Measurements from ENCODE around the gene IRF2BP2.
"Not testable (repeated sequence)": the region's sequence is repeated elsewhere in the genome, so short reads cannot be mapped to it uniquely, and the experiment has no call there.

Gene IRF2BP2

DNA sequence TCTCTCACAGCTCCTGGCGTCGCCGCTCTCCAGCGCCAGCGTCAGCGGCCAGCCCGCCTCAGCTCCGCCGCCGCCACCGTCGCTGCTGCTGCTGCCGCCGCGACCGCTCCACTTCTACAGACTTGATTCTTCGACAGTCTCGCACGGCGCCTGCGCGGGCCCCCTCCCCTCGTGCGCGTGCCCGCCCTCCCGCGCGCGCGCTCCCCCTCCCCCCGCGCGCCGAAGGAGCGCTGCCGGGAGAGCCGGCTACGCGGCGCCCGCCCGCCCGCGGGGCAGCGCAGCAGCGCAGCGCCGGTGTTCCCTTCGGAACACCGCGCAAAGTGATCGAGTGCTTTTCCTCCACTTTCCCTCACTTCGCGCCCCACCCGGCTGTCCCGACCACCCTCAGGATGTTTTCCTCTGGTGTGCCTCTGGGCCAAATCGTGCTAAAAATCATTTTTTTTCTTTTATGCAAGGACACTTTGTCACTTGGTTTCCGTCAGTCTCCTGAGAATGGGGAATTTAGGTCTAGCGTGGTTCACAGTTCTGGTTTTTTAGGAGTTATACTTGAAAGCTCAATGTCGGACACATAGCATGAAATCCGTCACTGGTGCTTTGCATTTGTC, at the start of gene IRF2BP2:
Gene IRF2BP2 (minus strand): TSS at position 118 of the 605 bp plus-strand sequence. CDS start 684 bp downstream, outside the sequence.
- DNase-seq = peak; percentile 75 to 95

DNA sequence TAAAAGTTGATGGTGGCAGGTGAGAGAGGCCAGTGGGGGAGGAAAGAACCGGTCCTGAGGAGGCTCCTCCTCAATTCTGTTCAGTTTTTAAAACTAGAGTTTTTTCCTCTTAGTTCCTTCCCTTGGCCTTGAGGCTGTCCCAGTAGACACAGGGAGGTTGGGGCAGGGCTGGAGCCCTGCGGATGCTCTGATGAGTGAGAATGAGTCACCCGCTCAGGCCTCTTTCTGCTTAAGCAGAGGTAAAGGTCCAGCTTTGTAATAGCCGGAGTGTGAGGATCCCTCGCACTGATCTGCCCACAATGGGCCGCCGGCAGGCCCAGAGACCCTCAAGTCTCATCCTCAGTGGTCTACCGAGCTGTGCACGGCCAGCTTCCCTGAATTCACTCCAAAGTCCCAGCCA, 49.6 kb upstream of the IRF2BP2 start:
- no peak for DNase-seq

DNA sequence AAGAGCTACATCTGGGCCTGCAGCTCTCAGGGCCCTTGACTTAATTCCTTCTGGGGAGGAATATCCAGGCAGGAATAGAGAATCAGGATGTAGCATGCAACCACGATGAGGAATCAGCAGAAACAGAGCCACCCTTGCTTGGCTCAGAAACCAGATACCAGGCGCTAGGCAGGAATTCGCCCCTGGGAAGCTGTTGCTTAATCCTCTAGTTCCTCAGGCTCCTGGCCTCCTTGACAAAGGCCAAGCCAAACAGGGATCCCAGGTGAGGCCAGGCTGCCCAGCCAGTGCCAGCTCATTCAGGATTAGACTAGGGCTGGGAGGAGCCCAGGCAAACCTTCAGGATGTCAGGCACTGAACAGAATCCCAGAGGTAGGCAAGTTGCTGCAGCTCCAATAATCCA, 48.2 kb upstream of the IRF2BP2 start:
- DNase-seq = no peak

DNA sequence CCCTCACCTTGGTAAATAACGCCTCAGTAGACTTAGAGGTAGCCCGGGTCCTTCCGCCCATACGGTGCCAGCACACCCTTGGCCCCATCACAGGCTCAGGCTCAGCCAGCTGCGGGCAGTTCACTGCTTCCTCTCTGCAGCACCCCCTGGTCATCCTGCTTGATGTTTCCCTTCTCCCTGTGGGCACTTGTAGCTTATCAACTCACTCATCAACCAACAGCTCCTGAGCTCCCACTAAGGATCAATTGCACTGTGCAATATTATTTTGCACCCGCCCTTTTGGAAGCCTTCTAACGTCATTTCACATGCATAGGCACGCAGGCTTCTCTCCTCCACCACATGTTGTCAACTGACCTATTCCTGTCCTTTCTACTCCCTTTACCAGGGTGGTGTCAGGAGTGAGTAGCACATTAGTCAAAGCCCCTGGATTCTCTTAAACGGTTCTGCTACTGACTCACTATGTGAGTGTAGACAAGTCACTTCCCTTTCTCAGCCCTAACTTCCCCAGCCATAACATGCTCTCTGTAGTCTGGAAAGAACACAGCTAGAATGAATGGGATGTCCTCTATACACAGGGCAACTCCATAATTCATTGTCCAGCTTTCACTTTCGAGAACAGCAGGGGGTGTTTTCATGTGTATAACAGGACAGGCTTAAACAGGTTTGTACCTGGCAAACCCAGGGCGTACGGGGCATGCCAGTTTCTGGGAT, 47.1 kb upstream of the IRF2BP2 start:
- no peak for DNase-seq

DNA sequence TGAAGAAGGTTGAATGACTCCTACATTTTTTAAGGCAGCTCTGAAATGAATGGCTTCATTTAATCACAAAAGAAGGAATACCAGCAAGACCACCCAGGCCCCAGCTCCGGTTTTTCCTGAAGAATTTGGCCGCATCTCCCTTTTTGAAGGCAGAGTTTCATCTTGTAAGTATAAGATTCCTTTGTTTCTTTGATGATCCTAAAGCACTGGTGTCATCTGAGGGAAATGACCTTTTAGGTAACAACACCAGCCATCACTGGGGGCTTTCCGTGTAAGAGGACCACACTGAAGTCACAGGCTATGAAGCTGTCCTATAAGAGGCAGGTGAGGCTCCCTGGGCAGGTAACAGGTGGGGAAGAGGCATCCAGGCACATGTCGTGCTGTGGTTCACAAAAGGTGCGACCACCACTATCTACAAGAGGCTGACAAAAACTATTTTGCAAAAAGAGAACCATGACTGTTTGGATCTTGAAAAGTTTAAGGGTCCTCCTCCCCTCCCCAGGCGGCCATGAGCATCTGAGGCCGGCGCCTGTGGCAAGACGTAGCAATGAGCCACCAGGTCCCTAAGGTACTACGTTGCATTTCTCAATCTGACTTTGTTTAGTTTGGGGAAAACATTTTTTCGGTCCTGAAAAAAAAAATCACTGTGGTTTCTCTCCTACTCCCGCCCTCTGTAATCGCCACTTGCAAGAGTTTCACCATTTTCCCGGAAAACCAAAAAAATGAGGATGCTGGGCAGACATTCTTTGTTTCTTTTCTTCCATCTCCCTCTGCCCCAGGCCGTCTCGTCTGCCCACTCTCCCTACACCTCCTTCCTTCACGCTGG, 46.3 kb upstream of the IRF2BP2 start:
- no peak for DNase-seq

DNA sequence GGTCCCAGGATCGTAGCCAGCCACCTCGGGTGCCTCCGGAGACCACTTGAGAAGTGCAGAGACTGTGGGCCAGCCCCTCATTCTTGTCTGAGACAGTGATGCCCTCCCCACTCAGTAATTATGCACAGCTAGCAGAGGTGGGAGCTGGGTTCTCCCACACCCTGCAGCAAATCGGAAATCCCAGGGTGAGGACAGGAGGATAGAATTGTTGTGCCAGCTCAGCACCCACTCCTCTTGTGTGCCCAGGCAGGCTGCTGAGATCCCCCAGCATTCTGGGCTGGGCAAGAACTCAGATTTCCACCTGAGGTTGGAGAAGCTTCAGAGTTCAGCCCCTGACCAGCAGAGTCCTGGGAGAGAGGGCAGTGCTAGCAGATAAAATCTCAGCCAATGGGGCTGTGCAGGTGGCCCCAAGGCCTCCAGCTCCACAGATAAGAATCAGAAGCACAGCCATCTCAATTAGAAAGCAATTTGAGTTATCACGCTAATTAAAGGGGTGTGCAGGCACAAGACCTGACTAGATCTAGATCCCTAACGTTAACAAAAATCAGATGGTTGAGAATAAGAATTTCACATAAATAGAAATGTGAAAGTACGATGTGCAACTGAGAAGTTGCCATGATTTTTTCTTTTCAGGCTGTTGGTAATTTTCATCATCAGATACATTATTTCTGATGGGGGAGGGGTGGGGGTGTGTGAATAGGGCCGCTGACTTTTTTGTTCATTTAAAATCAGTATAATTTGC, 45.5 kb upstream of the IRF2BP2 start:
- no peak for DNase-seq

DNA sequence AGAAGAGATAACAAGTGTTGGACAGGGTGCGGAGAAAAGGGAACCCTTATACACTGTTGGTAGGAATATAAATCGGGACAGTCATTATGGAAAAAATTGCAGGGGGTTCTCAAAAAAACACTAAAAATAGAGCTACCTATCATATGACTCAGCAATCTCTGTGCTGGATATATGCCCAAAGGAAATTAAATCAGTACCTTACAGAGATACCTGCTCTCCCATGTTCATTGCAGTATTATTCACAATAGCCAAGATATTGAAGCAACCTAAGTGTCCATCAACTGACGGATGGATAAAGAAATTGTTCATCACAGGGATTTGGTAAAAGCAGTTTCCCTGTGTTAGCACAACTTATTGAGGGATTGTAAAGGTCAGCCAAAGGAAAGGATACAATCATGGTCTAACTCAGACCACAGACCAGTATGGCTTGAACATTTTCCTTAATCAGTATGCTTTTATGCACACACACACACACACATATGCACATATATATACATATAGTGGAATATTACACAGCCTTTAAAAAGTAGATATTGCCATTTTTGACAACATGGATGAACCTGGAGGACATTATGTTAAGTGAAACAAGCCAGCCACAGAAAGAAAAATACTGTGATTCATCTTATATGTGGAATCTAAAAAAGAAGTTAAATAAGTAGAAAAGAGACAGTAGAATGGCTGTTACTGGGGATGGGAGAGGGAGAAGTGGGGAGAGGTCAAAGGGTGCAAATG, 44.2 kb upstream of the IRF2BP2 start:
- DNase-seq = no peak

DNA sequence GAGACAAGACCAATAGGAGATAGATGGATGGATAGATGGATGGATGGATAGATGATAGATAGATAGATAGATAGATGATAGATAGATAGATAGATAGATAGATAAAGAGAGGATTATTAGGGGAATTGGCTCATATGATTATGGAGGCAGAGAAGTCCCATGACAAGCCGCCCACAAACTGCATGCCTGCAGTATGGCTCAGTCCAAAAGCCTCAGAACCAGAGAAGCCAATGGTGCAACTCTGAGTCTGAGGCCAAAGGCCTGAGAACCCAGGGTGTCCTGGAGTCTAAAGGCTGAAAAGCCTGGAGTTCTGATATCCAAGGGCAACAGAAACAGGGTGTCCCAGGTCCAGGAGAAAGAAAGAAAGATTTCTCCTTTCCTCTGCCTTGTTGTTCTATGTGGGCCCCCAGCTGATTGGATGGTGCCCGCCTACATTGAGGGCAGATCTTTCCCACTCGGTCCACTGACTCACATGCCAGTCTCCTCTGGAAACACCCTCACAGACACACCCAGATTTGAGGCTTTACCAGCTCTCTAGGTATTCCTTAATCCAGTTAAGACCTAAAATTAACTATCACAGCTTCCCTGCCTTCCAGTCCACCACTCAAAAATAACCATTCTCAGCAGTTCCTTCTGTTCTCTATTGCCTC, 39.6 kb upstream of the IRF2BP2 start:
- DNase-seq = no peak

DNA sequence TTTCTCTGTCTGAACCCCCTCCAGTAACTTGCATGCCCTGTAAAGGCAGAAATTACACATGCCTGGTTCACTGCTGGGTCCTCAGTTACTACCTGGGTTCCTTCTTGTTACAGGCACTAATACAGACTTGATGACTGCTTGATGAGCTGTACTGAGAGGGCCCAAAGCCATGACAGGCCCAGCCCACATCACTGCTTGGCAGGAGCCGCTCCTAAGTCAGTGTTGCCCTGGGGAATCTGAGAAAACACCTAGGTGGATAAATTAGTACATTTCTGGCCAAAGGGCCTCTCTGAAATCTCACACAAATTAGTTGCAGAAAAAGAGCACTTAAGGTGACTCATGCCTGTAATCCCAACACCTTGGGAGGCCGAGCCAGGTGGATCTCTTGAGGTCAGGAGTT, 37.8 kb upstream of the IRF2BP2 start:
- DNase-seq = no peak

DNA sequence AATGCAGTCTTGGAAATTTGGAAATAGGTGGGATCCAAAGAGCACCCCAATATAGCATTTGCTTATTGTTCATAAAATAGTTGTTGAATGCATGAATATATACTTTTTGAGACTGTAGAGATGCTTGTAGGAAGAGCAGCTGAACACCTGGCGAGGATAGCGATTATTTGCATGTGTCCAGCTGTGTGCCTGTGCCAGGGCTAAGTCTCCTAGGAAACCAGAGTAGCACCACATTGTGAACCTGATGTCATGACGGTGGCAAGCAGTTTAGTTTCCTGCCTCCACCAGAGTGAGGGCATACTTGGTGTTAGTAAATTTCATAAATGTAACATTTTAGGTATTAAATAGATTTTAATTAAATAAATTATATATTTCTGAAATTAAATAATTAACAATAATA, 37.3 kb upstream of the IRF2BP2 start:
- DNase-seq = no peak

DNA sequence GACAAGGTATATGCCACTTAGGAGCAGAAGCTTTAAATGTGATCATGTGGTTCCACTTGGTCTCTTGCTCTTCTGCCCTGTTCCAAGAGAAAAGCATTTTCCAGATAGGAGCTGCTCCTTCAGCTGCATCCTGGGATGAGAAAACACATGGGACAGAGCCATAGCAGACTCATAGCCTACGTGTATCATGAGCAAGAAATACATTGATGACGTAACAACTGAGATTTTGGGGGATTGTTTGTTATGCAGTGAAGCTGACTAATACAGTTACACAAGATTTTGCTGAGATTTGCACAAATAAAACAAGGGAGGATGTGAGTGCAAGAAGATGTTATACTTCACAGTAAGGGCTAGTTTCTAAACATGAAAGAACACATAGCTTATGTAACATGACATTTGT, 36.0 kb upstream of the IRF2BP2 start:
- no peak for DNase-seq

DNA sequence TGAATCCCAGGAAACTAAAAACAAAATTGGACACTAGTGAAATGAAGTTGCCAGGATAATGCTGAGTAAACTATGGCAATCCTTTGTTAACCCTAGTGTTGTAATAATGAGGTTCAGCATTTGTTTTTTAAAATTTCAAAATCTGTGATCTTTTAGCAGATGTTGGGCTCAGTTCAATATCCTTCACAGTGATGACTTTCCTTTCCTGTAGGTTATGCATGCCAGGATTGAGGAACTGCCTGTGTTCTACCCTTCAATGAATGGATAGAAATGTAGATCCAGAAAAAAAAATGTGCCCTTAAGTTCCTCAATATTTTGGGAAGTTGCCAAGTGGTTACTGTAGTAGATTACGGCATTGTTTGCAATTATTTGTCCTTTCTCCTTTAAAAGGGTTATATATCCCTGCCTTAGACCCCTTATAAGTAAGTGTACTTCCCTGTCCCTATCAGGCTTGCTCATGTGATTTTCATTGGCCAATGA, 35.5 kb upstream of the IRF2BP2 start:
- no peak for DNase-seq

DNA sequence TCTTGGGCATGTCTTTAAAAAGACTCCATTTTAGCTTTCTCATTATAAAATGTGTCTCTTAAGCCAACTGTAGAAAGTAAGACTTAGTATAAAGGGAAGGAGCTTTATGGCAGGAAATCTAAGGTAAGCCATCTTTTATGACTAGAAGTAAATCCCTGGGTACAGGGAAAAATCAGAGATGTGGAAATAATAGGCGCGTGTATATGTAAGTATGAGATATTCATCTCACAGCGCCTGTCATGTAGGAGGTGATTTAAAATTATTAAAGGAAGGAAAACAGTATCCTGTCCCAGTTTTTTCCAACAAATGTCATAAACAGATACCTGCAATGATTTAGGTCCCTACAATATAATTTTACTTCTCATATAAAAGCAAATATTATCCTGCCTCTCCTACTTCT, 35.0 kb upstream of the IRF2BP2 start:
- no peak for DNase-seq

DNA sequence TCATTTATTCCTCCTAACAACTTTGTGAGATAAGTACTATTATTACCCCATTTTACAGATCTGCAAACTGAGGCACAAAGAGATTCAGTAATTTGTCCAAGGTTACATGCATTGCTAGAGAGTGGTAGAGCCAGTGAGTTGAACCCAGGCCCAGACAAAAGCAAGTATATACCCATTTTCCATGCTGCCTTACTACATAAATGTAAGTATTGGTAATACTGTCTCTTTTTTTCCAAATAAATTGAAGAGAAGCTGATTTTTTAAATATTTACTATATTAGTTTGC, 33.8 kb upstream of the IRF2BP2 start:
- DNase-seq = no peak

DNA sequence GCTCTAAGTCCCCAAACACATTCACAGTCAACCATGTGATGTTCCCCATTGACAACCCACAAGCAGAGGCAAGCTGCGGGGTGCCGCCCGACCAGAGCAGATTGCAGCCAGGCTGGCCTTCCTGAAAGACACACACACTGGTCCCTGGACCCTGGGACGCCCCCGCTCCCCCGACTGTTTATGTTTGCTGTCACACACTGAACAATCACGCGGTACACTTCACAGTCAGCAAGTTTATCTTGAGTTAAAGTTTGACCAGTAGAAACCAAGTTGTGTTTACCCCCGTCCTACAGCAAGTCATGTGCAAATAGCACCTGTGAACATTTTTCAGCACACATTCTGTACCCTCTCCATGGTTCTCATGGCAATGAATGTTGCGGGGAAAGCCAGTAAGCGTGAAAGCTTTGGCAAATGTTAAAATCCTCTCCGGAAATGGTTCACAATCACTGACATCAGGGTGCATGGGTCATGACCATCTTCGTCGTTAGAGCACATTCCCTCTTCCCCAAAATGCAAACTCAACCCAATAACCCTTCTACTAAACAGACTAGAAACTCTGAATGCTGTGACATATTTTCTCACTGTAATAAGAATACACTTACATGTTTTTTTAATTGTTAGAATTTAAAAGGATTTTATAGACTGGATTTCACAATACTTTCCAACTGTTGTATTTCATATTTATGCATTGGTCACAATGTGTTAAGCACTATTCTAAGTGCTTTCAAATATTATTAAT, 33.3 kb upstream of the IRF2BP2 start:
- DNase-seq = no peak

DNA sequence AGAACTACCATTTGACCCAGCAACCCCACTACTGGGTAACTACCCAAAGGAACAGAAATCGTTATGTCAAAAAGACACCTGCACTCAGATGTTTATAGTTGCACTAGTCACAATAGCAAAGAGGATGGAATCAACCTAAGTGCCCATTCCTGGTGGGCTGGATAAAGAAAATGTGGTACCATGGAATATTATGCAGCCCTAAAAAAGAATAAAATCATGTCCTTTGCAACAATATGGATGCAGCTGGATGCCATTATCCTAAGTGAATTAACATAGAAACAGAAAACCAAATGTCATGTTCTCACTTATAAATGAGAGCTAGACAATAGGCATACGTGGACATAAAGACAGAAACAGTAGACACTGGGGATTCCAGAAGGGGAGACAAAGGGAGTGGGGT, 32.5 kb upstream of the IRF2BP2 start:
- DNase-seq = no peak

DNA sequence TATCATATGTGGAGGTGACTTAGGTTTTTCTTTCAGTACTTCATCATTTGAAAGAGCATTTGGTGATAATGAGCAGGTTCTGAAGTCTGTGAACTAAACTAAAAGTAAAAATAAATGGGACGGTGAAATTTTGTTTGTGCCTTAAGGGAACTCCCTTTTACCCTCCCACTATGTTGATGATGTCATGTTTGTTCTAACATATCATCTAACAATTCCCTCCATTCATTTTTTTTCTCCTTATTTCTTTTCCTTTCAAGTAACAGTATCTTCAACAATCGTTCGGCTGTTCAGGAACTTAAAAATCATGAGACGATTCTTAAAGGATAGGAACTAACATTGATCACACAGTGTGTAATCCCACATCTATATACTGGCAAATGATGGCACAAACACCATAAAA, 30.0 kb upstream of the IRF2BP2 start:
- no peak for DNase-seq

DNA sequence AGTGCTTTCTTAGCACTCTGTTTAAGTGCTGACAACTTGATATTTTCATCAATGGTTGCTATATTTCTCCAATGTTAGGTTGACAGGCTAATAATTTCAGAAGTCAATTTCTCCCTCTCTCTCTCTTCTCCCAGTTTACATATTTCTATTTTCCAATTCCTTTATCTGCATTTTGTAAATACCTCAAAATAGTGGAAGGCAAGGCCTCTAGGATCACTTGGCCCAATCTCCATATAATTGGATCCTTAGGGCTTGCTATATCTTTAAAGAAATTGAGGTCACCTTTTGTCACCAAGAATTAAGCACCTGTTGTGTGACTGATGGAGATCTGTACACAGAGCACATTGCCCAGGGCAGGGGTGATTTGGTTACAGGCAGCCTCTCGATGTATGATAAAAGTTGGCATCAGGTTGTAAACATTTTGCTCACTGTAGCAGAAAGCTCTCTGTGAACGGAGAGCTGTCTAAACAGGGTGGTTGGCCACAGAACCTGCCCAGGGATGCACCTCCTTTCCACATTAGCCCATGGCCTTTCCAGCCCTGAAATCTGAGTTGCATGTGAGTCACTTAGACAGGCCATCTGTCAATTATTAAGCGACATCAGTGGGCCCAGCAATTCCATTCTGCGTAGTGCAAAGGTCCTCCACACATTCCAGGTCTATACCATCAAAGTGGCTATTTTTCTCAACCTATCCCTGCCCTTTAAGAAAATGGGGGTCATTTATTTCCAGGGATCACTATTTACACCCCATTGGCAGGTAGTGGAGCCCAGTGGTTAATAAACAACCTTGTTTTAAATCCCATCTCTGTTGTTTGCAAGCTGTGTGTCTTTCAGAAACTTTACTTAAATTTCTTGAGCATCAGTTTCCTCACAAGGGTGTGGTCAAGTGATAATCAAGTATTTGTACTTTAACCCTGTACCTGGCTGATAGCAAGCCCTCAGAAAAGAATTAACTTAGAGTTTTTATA, 29.1 kb upstream of the IRF2BP2 start:
- peak in 1 of 2 experiments; percentile 71 for DNase-seq

DNA sequence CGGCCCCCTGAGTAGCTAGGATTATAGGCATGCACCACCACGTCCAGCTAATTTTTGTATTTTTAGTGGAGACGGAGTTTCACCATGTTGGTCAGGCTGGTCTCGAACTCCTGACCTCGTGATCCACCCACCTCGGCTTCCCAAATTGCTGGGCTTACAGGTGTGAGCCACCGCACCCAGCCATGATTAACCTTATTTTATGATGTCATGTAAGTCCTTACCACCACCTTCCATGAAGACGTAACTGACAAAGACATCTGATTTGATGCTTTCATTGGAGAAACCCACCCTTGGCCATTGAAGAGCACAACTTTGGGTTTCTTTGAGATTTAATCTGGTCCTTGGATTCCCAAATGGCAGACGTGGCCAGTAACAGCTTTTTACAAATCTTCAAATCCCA, 24.9 kb upstream of the IRF2BP2 start:
- DNase-seq = not testable (repeated sequence)

DNA sequence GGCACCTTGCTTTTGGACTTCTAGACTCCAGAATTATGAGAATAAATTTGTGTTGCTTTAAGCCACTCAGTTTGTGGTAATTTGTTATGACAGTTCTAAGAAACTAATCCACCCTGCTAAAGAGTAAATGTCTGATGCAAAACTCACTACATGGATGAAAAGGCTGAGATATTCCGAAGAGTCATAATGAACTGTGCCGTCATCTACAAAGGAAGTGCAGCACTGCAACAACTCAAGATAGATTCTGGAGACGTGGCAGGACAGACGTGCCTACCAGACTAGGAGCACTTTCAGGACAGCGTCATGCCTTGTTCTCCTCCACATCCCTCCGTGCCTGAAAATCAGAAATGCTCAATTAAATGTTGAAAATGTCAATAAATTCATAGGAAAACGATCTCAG, 24.4 kb upstream of the IRF2BP2 start:
- DNase-seq = no peak

Data from NCI-H446 (cell line).